ENCODE measurements around the gene SOX6.
A peak's percentile ranks its signal among the peaks of the same experiment; 100 is the strongest.

The SOX6 gene

DNA sequence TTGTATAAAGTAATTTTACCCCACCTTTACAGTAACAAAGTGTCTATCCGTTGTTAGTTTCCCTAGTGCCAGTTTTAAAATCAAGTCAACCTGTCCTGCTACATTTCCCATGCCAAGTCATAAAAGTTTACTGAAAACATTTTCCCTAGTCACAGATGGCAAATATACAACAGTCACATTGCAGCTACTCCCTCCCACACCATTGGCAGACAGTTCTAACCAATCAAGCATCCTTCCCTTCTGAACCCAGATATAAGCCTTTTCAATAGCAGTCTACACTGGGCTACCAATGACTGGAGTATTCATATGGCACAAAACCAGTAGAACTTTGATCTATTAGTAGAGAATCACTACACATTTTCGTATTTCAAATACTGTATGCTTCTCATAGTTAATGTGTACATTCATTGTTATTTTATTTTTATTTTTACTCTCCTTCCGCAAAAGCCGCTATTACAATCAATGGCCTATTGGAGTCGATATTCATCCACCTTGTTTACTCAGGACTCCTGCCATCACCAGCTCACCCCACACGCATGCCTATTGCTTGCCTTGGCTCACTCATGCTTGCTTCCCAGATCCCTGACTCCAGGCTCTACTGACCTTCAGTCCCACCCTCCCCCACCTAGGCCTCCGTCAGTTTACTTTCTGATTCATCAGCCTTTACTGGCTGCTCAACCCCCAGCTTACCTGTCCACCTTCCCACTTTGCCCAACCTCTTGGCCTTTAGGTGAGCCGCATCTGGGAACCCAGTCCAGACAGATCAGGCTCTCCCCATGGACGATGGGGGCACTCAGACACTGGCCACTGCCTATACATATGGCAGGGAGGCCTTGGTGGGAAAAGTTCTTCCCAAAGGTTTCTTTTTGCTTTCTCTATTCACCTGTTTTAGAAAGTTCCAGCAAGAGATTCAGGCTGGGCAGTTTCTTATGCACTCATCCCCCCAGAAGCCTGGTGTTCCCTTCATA, 408.4 kb downstream of the SOX6 start:
- DNase-seq = no peak

DNA sequence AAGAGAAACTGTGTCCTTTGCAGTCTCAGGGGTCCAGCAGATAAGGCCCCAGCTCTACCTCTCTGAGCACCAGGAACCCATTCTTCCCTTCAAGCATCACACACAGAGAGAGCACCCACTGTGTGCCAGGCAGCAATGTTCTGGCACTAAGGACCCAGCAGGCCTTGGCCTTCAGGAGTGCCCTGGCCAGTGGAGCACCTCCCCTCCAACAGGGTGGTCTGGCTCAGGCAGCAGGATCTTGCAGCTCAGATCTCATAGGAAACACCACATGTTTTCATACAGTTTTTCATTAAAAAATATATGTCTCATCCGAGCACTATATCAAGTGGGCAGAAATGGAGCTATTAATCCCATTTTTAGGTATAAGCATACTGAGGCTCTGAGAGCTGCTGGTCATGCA, 410.6 kb downstream of the SOX6 start:
- no peak for DNase-seq

DNA sequence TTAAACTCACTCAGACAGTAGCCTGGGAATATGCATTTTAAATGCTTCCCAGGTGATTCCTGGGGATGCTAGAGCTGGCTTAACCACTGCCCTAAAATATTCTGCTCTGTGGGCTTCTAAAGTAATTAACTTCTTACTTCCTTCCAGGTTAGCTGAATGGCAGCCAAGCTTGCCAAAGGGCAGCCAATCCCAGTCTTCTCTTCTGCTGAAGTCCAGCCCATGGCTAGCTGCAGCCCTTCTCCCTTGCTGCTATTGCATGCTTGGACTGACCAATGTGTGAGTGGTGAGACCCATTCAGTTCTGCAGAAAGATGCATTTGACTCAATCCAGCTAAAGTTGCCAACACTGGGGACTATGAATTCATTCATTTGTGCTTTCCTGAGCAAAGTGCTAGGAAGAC, 411.9 kb downstream of the SOX6 start:
- no peak for DNase-seq

DNA sequence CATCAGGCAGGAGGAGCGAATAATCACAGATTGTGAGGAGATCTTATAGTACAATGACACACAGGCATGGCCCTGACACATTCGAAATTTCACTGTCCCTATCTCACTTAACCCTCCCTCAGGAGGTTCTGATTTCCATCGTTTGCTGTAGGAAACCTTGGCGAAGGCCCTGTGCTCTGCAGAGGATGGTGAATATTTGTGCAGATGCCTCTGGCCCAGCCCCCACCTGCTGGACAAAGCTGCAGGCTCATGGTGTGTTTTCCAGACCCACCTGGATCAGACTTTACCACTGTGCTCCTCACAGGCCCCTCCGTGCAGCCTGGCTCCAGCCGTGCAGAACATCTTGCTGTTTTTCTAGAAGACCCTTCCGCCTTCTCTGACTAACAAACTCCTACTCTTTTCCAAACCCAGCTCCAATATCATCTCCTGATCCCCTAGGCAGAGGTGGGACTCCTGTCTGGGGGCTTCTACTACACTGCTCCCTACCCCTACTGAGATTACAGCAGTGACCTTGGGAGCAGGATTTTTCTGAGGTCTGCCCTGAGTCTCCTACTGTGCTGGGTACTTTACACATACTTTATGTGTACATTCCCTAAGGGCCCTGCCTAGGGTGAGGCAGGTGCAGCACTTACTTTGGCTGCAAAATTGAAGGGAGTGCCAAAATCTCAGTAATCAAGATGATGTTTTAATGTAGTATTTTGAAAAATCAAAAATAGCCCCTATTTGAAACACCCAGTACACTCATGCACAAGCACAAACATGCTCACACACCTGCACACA, 412.7 kb downstream of the SOX6 start:
- DNase-seq = no peak

DNA sequence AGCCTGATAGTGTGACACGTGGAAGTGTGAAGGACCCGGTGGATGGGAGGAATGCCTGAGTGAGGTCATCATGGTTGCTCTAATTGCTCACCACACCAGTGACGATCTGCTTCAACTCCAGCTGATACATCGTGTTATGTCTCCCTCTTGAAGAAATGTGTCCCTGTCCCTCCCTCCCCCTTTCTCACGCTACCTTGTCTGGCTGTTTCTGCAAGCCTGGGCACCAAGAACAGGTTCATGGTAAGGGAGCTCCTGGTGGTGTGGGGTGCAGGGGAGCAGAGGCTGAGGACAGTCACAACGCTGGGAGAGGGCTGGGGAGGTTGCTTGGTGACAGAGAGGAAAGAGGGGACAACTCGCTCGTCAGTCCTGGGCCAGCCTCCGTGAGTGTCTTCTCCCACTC, 413.4 kb downstream of the SOX6 start:
- DNase-seq = no peak

DNA sequence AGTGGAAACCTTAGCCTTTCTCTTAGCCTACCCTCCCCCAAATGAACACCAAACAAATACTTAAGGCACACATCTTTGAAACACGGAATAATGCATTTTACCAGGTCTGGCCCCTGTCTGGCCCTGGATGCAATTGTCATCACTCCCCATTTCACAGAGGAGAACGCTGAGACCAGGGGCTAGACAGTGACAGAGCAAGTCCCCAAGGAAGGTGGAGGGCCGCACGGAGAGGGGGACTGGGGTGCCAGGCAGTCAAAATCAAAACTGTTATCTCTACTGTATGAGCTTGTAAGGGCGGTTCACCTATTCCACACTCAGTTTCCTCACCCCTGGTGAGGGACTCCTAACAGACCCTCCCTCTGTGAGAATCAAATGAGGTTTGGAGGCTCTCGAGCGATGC, 414.2 kb downstream of the SOX6 start:
- DNase-seq = no peak

DNA sequence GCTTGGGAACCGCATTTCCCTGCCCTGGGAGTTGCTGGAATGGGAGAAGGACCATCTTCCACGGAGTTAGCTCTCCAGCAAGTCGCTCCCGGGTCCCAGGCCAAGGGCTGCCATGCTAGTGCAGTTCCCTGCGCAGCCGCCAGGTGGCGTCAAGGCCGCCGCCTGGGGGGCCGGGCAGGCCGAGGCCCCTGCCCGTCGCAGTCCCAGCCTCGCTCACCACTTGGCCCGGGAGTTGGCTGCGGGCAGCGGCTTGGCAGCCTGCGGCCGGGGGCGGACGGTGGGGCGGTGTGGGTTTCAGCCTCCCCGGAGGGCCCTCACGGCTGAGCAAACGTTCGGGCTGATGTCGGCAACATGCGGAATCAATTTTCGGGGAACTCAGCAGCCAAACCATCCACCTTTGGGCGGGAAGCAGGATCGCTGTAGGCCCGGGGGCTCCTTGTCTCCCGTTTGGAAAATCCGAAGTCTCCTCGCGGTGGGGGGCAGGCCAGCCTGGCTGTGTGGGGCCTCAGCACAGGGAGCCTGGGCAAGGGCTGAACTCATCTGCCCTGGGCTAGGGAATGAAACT, 415.1 kb downstream of the SOX6 start:
- peak; percentile 75 for DNase-seq

DNA sequence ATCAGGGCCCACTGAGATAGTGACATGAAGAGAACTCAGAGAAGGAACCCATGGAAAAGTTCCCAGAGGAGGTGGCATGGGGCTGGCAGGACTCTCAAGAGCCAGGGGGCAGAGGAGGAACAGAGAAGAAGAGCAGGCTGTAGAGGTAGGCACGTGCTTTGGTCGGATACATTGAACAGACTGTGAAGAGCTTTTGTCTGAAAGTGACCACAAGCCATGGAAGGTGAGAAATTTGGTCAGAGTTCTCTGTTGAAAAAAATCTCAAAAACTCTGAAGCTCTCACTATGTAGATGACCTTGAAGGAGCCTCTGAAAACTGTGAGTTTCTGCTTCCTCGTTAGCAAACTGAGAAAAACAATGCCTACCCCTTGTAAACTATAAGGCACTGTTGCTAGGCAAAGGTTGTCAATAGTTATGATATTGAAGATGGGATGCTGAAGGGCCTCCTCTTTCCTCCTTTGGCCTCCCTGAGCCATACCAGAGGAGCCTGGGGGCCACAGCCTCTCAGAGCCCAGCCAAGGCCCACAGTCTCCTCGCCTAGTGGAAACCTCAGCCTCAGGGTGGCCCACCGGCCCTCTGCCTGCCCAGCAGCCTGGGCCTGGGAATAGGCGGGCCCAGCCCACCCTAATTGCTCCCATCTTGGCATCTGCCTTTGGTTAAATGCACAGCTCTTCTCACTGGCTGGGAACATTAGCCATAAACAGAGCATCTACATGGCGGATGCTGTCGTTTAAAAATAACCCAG, 415.7 kb downstream of the SOX6 start:
- no peak for DNase-seq

DNA sequence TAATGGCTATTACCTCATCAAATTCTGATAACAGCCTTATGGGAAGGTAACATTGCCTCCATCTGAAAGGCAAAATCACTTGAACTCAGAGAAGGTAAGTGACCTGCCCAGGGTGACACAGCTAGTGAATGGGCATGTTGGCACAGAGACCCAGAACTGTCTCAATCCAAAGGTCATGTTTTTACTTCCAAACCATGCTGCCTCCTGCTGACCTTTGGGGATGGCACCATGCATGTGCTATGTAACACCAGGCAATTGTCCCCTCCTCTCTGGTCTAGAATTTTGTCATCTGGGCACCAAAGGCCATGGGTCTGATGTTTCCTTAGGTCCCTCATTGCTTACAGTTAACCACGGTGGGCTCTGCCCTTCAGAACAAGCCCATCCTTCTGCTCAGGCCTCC, 417.4 kb downstream of the SOX6 start:
- no peak for DNase-seq

DNA sequence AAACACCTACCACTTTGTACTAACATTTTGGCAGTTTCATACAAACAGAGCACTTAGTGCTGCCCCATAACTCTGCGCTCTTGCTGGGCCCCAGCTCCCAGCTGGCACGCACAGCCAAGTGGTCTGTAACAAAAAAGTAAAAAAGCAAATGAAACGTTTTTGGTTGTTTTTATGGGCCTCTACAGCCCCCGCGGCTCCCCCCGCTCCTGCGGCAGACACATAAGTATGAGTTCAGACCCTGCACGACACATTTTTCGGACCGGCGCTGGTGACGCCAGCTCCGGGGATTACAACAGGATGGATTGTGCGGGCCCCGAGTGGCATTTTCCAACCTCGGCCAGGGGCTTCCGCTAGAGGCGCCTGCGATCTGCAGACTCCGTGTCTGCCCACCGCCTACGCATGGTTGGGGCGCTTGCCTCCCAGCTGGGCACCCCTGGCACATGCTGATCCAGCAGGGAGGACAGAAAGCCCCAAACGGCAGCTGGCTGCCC, 418.2 kb downstream of the SOX6 start:
- no peak for DNase-seq

DNA sequence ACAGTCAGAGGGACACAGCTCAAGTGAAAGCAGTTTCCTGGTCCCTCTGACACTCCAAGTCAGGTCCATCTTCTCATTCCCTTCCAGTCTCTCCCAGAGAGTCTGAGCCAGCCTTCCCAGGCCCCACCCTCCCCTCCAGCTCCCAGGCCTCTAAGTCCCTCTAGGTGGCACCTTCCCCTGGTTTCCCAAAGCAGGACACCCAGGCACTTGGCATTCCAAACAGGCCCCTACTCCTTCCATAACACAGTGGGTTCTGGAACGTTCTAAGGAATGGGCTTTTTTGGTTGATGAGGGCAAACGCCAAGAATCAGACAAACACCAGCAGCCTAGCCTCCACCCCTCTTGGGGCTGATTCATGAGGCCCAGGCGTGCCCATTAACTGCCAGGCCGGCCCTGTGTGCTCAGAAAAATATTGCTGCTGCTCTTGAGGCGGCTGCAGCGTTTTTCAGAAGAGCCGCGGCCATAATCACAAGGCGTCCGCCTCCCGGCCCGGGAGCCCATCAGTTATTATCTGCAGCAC, 418.7 kb downstream of the SOX6 start:
- no peak for DNase-seq

DNA sequence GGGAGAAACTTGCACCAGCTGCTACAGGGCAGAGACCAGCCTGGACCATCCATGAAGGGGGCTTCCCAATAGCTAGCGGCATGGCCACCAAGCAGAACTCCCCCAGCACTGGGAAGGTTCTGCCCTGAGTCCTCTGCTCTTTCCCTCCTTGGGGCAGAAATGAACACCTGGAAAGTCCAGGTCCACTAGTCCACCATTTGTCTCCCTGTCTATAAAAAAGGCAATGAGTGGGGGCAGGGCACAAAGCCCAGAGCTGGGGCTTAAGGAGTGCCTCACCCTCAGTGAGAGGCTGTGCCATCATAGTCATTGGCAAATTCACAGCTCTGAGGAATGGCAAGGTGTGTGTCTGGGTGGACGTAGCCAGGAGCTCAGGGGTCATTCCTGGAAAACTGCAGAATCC, 420.3 kb downstream of the SOX6 start:
- DNase-seq = no peak

DNA sequence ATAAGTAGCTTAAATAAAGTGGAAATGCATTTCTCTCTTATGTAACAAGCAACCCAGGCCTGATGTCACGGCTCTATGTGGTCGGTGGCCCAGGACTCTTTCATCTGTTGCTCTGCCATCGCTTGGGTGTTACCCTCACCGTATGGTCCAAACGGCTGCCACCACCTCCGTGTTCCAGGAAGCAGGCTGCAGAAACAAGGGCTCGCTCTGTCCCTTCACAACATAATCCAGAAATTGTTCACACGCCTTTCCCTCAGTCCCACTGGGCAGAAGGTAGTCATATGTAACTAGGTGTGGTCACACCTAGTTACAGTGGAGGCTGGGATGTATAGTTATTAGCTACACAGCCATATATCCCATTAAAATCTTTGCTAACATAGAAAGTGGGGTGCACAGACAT, 421.0 kb downstream of the SOX6 start:
- no peak for DNase-seq

DNA sequence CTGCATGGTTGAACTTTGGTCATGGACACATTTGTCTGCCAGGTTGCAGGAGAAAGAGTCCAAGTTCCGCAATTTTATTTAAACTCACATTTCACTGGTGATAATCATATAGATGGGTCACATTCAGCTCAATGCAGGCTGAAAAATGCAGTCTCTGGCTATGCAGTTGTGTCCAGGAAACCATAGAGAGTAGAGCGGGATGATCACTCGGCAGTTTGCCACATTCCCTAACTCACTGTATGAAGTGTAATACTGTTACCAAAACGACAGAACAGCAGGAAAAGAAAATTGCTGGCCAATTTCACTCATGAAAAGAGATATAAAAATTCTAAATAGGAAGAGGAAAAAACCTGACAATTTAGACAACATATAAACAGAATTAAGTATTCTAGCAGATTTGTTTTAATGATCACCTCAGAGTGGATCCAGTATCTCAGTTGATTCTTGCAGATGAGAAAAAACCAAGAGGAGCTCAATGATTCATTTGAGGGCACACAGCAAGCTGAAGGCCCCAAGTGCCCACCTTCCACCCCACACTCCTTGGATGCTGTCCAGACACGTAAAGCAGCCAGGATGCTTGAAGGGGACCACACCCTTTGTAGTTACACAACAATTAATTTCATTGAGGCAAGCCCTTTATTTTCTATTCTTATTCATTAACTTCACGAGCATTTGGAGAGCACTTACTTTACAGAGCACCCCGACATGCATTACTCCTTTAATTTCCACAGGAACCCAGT, 422.3 kb downstream of the SOX6 start:
- DNase-seq = no peak

DNA sequence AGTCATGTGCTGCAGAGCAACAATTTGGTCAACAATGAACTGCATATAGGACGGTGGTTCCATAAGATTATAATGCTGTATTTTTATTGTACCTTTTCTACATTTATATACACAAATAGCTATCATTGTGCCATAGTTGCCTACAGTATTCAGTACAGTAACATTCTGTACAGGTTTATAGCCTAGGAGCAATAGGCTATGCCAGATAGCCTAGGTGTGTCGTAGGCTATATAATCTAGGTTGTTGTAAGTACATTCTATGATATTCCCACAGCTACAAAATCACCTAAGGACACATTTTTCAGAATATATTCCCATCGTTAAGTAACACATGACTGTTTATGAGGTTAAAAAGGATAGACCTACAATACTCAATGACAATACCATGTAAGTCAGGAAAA, 423.9 kb downstream of the SOX6 start:
- DNase-seq = no peak

DNA sequence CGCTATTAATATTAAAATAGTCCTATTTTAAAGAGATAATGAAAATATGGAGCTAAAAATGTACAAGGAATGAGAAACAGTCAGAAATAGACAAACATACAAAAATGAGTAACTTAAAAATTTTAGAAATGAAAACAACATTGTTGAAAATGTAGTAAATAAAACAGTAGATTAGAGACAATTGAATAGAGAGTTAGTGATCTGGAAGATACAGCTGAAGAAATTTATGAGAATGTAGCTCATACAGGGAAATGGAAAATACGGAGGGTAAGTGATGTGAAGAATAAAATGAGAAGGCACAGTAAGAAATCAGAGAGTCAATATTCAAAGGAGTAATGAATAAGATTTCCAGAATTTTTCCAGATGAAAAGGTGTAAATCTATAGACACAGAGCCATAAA, 424.8 kb downstream of the SOX6 start:
- DNase-seq = no peak

DNA sequence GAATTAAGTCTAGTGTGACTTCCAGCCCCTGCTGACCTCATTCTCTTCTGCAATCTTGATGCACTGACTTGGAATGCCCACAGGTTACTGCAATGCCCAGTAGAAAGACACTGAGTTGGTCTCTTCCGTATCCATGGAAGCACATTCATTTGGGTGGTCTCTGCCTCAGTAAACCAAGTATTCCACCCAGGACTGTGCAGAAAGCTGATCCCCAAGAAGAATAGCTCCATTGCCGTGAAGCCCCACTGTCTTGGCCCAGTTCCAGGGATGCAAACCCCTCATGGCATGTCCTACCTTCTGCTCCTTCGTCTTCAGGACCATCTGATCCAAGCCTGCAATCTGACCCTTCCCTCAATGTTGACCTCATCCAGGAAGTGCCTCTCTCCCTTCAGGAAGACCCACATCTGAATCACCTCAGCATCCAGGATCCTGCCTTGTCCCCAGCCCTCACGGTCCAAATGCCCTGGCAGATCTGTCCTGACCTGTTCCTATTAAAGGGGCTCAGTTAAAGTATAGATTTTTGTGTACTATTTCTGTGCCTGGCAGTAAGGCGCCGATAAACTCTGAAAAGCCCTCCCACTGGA, 425.8 kb downstream of the SOX6 start:
- DNase-seq = no peak

DNA sequence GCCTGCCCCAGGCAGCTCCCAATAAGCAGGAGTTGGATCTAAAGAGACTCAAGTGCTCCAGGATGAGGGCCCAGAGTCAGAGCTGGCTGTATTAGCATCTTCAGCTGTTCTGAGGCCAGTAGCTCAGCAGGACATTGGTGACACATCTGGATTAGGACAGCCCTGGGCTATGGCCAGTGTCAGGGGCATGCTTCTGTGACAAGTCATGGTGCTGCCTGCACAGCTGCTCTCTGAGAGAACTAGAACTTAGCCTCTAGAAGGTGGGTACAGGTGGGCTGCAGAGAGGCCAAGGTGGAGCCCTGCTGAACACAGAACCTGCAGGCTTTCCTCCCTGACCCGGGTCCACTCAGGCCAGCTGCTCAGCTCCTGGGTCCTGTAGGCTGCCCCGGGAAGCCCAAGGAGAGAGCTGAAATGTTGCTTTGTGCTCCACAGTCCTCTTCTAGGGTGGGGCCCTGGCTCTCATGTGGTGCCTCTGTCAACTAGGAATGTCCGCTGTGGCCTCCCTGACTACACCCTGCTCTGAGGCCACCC, 426.9 kb downstream of the SOX6 start:
- DNase-seq = no peak

DNA sequence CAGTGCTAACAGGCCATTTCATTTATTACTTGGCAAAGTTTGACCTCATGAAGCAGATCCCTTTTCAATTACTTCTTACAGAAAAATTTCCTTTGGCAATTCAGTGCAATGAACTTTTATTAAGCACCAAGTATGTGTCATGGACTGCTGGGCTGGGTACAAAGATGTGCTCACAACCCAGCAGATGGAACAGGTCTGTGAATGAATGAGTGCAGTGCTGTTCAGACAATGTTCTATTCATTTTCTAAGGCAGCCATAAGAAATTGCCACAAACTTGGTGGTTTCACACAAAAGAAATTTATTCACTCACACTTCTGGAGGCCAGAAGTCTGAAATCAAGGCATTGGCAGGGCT, 428.5 kb downstream of the SOX6 start:
- DNase-seq = no peak

DNA sequence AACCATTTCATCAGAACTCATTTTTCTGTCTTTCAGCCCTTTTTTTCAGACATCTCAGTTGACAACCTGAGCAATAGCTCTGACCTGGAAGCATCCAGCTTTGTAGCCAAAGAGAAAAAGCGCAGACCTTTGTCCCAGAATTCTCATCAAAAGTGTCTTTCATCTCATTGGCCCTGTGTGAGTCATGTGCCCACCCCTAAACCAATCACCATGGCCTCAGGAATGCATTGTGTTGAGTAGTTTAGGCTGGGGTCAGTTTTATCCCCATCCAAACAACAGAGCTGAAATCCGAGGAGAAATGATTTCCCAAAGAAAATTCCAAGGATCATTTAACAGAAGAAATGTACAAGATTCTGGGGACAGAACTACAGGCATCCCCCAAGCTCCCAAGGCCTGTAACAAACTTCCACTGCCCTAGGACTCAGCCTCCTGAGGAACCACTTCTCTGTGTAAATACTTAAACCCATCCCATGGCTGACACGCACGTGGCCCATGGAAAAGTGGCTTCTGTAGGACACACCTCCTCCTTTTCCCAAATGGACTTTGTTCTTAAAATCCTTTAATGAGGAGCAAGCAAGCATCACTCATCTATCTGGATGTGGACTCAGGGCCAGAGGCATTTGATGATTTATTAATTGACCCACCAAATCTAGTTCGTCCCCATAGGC, 429.0 kb downstream of the SOX6 start:
- no peak for DNase-seq

DNA sequence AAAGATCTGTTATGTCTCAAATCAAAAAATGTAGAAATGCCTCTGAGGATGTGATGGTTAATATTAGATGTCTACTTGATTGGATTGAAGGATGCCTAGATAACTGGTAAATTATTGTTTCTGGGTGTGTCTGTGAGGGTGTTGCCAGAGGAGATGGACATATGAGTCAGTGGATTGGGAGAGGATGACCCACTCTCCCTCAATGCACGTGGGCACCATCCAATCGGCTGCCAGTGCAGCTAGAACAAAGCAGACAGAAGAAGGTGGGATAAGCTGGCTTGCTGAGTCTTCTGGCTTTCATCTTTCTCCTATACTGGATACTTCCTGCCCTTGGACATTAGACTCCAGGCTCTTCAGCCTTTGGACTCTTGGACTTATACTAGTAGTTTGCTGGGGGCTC, 430.3 kb downstream of the SOX6 start:
- no peak for DNase-seq
